ENCODE data around the gene TSHR. TPM values are rescaled to one million over a fixed set of nuclear protein-coding genes. Genes with fewer than 3 reads are reported as not detected.

TSHR gene
- total RNA-seq, 2 experiments from 2014 or later, result 4.9 to 40.0 TPM

GRCh38 chr14:81161088-81161487, 205.7 kb downstream of the TSHR start:
- intact Hi-C loops (cut with micrococcal nuclease; ENCODE audit: unreplicated experiment), result no loop called here
- H3K9me3 ChIP-seq (ENCODE audit: low read length), result no peaks in the 10 kb centered on the region

GRCh38 chr14:81161749-81162148, 206.3 kb downstream of the TSHR start:
- no peak for TF ChIP-seq CTCF (conservative IDR thresholded peaks at IDR 0.05; ENCODE audit: low read length)
- no peak for TF ChIP-seq EZH2phosphoT487 (IDR thresholded peaks at IDR 0.05; ENCODE audit: borderline replicate concordance, low read depth, low read length)
- Histone ChIP-seq H3K9me3 (ENCODE audit: low read length) (no peaks in the 10 kb centered on the region), H3K27ac (ENCODE audit: low read depth, low read length, poor library complexity, severe bottlenecking) (no peak overlapping the region), H2AFZ (ENCODE audit: low read length) (no peak overlapping the region), H3K4me1 (ENCODE audit: insufficient read depth, low read length, poor library complexity, severe bottlenecking) (peaks cover 10% of the 10 kb centered on the region), H3K4me3 (ENCODE audit: low read depth, low read length, poor library complexity, severe bottlenecking) (no peak overlapping the region), H3K4me2 (ENCODE audit: low read length) (no peak overlapping the region), H3K79me2 (ENCODE audit: insufficient read depth, low read depth, low read length) (no peaks in the 10 kb centered on the region), H4K20me1 (ENCODE audit: insufficient read depth, low read length) (no peaks in the 10 kb centered on the region), H3K36me3 (ENCODE audit: insufficient read depth, low read length) (no peaks in the 10 kb centered on the region), H3K9me2 (ENCODE audit: insufficient read depth, low read length) (no peaks in the 10 kb centered on the region)
- no peak for DNase-seq (ENCODE audit: low spot score)
- ChIA-PET CTCF (ENCODE audit: unreplicated experiment) (no interaction called here), POLR2A (interaction anchor here (0.6 to 1.4 kb wide), 5 partner anchors 11 to 361 kb away, joined by 3 to 4 read pairs (median 3); no protein-coding TSS in a partner anchor)
- intact Hi-C loops (cut with micrococcal nuclease; ENCODE audit: unreplicated experiment), result no loop called here
- no TSS peak for BruUV-seq (replicated peaks)

More at GRCh38 chr14:81161088-81161487, 205.7 kb downstream of the TSHR start:
- BruUV-seq (replicated peaks), result no TSS peak
- no peaks in the 10 kb centered on the region for H3K36me3 ChIP-seq (ENCODE audit: insufficient read depth, low read length)
- no peaks in the 10 kb centered on the region for H4K20me1 ChIP-seq (ENCODE audit: insufficient read depth, low read length)
- no peak for DNase-seq (ENCODE audit: low spot score)
- TF ChIP-seq EZH2phosphoT487 (IDR thresholded peaks at IDR 0.05; ENCODE audit: borderline replicate concordance, low read depth, low read length) (no peak), CTCF (conservative IDR thresholded peaks at IDR 0.05; ENCODE audit: low read length) (no peak)
- POLR2A ChIA-PET, result interaction anchor here (0.7 to 1.4 kb wide), 3 partner anchors 11 to 204 kb away, joined by 3 to 4 read pairs (median 3); no protein-coding TSS in a partner anchor
- no peaks in the 10 kb centered on the region for H3K9me2 ChIP-seq (ENCODE audit: insufficient read depth, low read length)
- no peak overlapping the region for H2AFZ ChIP-seq (ENCODE audit: low read length)
- no peak overlapping the region for H3K4me3 ChIP-seq (ENCODE audit: low read depth, low read length, poor library complexity, severe bottlenecking)
- no peak overlapping the region for H3K4me2 ChIP-seq (ENCODE audit: low read length)
- H3K79me2 ChIP-seq (ENCODE audit: insufficient read depth, low read depth, low read length), result no peaks in the 10 kb centered on the region
- CTCF ChIA-PET (ENCODE audit: unreplicated experiment), result no interaction called here
- H3K27ac ChIP-seq (ENCODE audit: low read depth, low read length, poor library complexity, severe bottlenecking), result no peak overlapping the region
- H3K4me1 ChIP-seq (ENCODE audit: insufficient read depth, low read length, poor library complexity, severe bottlenecking), result peaks cover 10% of the 10 kb centered on the region

- no peak overlapping the region for H3K4me2 ChIP-seq (ENCODE audit: low read length)
- no peak for TF ChIP-seq EZH2phosphoT487 (IDR thresholded peaks at IDR 0.05; ENCODE audit: borderline replicate concordance, low read depth, low read length)
- no peak for TF ChIP-seq CTCF (conservative IDR thresholded peaks at IDR 0.05; ENCODE audit: low read length)
Observed at GRCh38 chr14:81162941-81163340, 207.5 kb downstream of the TSHR start.

More at GRCh38 chr14:81162941-81163340, 207.5 kb downstream of the TSHR start:
- no peaks in the 10 kb centered on the region for H4K20me1 ChIP-seq (ENCODE audit: insufficient read depth, low read length)
- ChIA-PET CTCF (ENCODE audit: unreplicated experiment) (no interaction called here), POLR2A (interaction anchor here (0.6 to 1.4 kb wide), 5 partner anchors 16 to 171 kb away, joined by 3 to 4 read pairs (median 3); no protein-coding TSS in a partner anchor)
- no peaks in the 10 kb centered on the region for H3K9me2 ChIP-seq (ENCODE audit: insufficient read depth, low read length)
- H3K9me3 ChIP-seq (ENCODE audit: low read length), result no peaks in the 10 kb centered on the region
- H3K36me3 ChIP-seq (ENCODE audit: insufficient read depth, low read length), result no peaks in the 10 kb centered on the region
- intact Hi-C loops (cut with micrococcal nuclease; ENCODE audit: unreplicated experiment), result no loop called here
- no TSS peak for BruUV-seq (replicated peaks)
- no peak overlapping the region for H2AFZ ChIP-seq (ENCODE audit: low read length)
- H3K79me2 ChIP-seq (ENCODE audit: insufficient read depth, low read depth, low read length), result no peaks in the 10 kb centered on the region
- no peak overlapping the region for H3K4me3 ChIP-seq (ENCODE audit: low read depth, low read length, poor library complexity, severe bottlenecking)
- H3K27ac ChIP-seq (ENCODE audit: low read depth, low read length, poor library complexity, severe bottlenecking), result no peak overlapping the region
- peaks cover 10% of the 10 kb centered on the region for H3K4me1 ChIP-seq (ENCODE audit: insufficient read depth, low read length, poor library complexity, severe bottlenecking)
- DNase-seq (ENCODE audit: low spot score), result peak; percentile 12

All from OCI-LY7 (cell line).